HS-27A (cell line): ENCODE results near the gene EDA.

ENCODE experiments used
- DNase-seq: peaks from one replicate; pipeline ENCODE4 v3.0.0-alpha.2; 2012; ENCODE audit warnings: low read depth, missing footprints

Gene EDA

GRCh38 chrX:69615779-69616456 lies at the start of gene EDA:
Gene EDA (plus strand): TSS chrX:69616113.
- no peak for DNase-seq

GRCh38 chrX:69568828-69569227 lies 47.1 kb upstream of the EDA start:
- no peak for DNase-seq

- no peak for DNase-seq
Measured at GRCh38 chrX:69597399-69597798, 18.5 kb upstream of the EDA start.

GRCh38 chrX:69600182-69600581 lies 15.7 kb upstream of the EDA start:
- DNase-seq = no peak

- DNase-seq = no peak
Measured at GRCh38 chrX:69603566-69604194, 12.2 kb upstream of the EDA start.

- DNase-seq = no peak
Measured at GRCh38 chrX:69605521-69605920, 10.4 kb upstream of the EDA start.

- DNase-seq = no peak
Measured at GRCh38 chrX:69607616-69608015, 8.3 kb upstream of the EDA start.

GRCh38 chrX:69613946-69614345 lies 2.0 kb upstream of the EDA start:
- no peak for DNase-seq

GRCh38 chrX:69614886-69615285 lies 1.0 kb upstream of the EDA start:
- DNase-seq = no peak

- no peak for DNase-seq
Measured at GRCh38 chrX:69615342-69615741, 571 bp upstream of the EDA start.

- no peak for DNase-seq
Measured at GRCh38 chrX:69616457-69617203, 717 bp downstream of the EDA start.

GRCh38 chrX:69618803-69619202 lies 2.9 kb downstream of the EDA start:
- no peak for DNase-seq

GRCh38 chrX:69626129-69626528 lies 10.2 kb downstream of the EDA start:
- DNase-seq = no peak

- DNase-seq = no peak
Measured at GRCh38 chrX:69627744-69628143, 11.8 kb downstream of the EDA start.

- no peak for DNase-seq
Measured at GRCh38 chrX:69630147-69630546, 14.2 kb downstream of the EDA start.

GRCh38 chrX:69664693-69665092 lies 48.8 kb downstream of the EDA start:
- no peak for DNase-seq

- no peak for DNase-seq
Measured at GRCh38 chrX:69670001-69670555, 54.2 kb downstream of the EDA start.

GRCh38 chrX:69674891-69675290 lies 59.0 kb downstream of the EDA start:
- no peak for DNase-seq

- DNase-seq = no peak
Measured at GRCh38 chrX:69705818-69706217, 89.9 kb downstream of the EDA start.

- DNase-seq = no peak
Measured at GRCh38 chrX:69718102-69718501, 102.2 kb downstream of the EDA start.

GRCh38 chrX:69724307-69724706 lies 108.4 kb downstream of the EDA start:
- no peak for DNase-seq

- DNase-seq = no peak
Measured at GRCh38 chrX:69740317-69740716, 124.4 kb downstream of the EDA start.

- no peak for DNase-seq
Measured at GRCh38 chrX:69741721-69742120, 125.8 kb downstream of the EDA start.
